ENCODE results near the gene SMPX. TPM values are rescaled to one million over a fixed set of nuclear protein-coding genes. Genes with fewer than 3 reads are reported as not detected.

The SMPX gene
- total RNA-seq, 1 donor from 2014 or later: not detected

DNA sequence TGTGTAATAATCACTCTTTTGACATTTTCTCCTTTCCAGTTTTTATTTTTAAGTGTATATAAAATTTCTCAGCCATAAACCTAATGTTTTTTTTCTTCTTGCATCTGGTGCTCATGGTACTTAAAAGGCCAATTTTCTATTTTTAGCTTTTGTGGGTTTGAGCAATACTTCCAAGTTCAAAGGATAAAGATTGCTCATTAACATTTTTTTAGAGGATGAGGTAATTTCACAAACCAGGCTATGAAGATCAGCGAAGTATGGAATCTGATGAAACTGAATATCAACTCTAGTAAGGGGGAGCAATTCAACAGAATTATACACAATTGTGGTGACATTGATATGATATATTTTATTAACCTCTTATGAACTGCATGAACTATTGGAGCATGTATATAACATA, 74.0 kb downstream of the SMPX start:
- Histone ChIP-seq H3K9ac (ENCODE audit: low read length) (no peak overlapping the region), H3K4me3 (ENCODE audit: insufficient read depth, low read depth, low read length) (no peak overlapping the region), H3K4me1 (ENCODE audit: insufficient read depth, low read length) (no peaks in the 10 kb centered on the region), H3K27me3 (ENCODE audit: insufficient read depth, low read length) (no peaks in the 10 kb centered on the region), H2AFZ (ENCODE audit: low read depth, low read length) (no peak overlapping the region), H3K4me2 (ENCODE audit: low read length) (peak overlapping the region; percentile 24), H3K36me3 (ENCODE audit: insufficient read depth, low read length) (no peaks in the 10 kb centered on the region), H3K27ac (ENCODE audit: low read depth, low read length) (no peak overlapping the region), H4K20me1 (ENCODE audit: insufficient read depth, low read length) (no peaks in the 10 kb centered on the region), H3K9me3 (ENCODE audit: insufficient read depth, low read depth, low read length) (no peaks in the 10 kb centered on the region), H3K79me2 (ENCODE audit: insufficient read depth, low read length) (no peaks in the 10 kb centered on the region)
- peaks cover 5% of the 10 kb centered on the region for H3K4me1 Mint-ChIP-seq (ENCODE audit: low read depth, unreplicated experiment)
- H3K9me3 Mint-ChIP-seq (ENCODE audit: unreplicated experiment): no peaks in the 10 kb centered on the region
- H3K27me3 Mint-ChIP-seq (ENCODE audit: low read depth, unreplicated experiment): peaks cover 4% of the 10 kb centered on the region
- no peak overlapping the region for H3K27ac Mint-ChIP-seq (ENCODE audit: unreplicated experiment)
- TF ChIP-seq, protein P1, sequence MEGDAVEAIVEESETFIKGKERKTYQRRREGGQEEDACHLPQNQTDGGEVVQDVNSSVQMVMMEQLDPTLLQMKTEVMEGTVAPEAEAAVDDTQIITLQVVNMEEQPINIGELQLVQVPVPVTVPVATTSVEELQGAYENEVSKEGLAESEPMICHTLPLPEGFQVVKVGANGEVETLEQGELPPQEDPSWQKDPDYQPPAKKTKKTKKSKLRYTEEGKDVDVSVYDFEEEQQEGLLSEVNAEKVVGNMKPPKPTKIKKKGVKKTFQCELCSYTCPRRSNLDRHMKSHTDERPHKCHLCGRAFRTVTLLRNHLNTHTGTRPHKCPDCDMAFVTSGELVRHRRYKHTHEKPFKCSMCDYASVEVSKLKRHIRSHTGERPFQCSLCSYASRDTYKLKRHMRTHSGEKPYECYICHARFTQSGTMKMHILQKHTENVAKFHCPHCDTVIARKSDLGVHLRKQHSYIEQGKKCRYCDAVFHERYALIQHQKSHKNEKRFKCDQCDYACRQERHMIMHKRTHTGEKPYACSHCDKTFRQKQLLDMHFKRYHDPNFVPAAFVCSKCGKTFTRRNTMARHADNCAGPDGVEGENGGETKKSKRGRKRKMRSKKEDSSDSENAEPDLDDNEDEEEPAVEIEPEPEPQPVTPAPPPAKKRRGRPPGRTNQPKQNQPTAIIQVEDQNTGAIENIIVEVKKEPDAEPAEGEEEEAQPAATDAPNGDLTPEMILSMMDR (IDR thresholded peaks at IDR 0.05; ENCODE audit: insufficient read depth, low read depth, low read length): no peak
- TF ChIP-seq EZH2 (IDR thresholded peaks at IDR 0.05; ENCODE audit: insufficient read depth, low read length): no peak
- peak; percentile 61 for DNase-seq (ENCODE audit: low read depth)
- no peaks in the 10 kb centered on the region for H3K36me3 Mint-ChIP-seq (ENCODE audit: low read depth, unreplicated experiment)
- no peak overlapping the region for H3K4me3 Mint-ChIP-seq (ENCODE audit: unreplicated experiment)
- peak; percentile 89 for FAIRE-seq

DNA sequence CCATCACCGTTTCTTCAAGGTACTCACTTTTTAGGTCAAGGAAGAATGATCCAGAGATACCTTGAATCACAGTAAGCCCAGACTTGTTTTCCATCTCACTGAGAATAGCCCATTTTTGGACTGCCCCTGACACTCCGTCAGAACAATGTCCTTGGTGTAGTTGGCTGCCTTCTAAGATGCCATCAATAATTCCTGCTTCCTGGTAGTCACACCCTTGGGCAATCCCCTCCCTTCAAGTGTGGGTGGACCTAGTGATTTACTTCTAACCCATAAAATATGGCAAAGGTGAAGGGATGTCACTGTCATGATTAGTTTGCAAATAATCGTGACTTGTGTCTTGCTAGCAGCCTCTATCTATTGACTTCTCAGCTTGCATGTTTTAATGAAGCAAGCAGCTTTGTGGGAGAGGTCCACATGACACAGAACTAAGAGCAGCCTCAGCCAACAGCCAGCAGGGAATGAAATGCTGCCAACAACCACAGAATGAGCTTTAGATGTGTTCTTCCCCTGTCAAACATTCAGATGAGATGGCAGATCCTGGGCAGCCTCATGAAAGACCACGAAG, 79.8 kb downstream of the SMPX start:
- Mint-ChIP-seq H3K36me3 (ENCODE audit: low read depth, unreplicated experiment) (no peaks in the 10 kb centered on the region), H3K4me1 (ENCODE audit: low read depth, unreplicated experiment) (no peaks in the 10 kb centered on the region), H3K27me3 (ENCODE audit: low read depth, unreplicated experiment) (no peaks in the 10 kb centered on the region), H3K27ac (ENCODE audit: unreplicated experiment) (no peak overlapping the region), H3K4me3 (ENCODE audit: unreplicated experiment) (no peak overlapping the region), H3K9me3 (ENCODE audit: unreplicated experiment) (no peaks in the 10 kb centered on the region)
- H3K4me2 ChIP-seq (ENCODE audit: low read length): no peak overlapping the region
- no peak overlapping the region for H3K9ac ChIP-seq (ENCODE audit: low read length)
- H3K27ac ChIP-seq (ENCODE audit: low read depth, low read length): no peak overlapping the region
- DNase-seq (ENCODE audit: low read depth) (peak; percentile 14), FAIRE-seq (peak; percentile 29)
- no peaks in the 10 kb centered on the region for H3K79me2 ChIP-seq (ENCODE audit: insufficient read depth, low read length)
- no peaks in the 10 kb centered on the region for H3K27me3 ChIP-seq (ENCODE audit: insufficient read depth, low read length)
- no peaks in the 10 kb centered on the region for H3K4me1 ChIP-seq (ENCODE audit: insufficient read depth, low read length)
- no peak overlapping the region for H2AFZ ChIP-seq (ENCODE audit: low read depth, low read length)
- no peak for TF ChIP-seq EZH2 (IDR thresholded peaks at IDR 0.05; ENCODE audit: insufficient read depth, low read length)
- TF ChIP-seq, protein P1 (IDR thresholded peaks at IDR 0.05; ENCODE audit: insufficient read depth, low read depth, low read length): no peak
- H4K20me1 ChIP-seq (ENCODE audit: insufficient read depth, low read length): no peaks in the 10 kb centered on the region
- no peaks in the 10 kb centered on the region for H3K9me3 ChIP-seq (ENCODE audit: insufficient read depth, low read depth, low read length)
- no peaks in the 10 kb centered on the region for H3K36me3 ChIP-seq (ENCODE audit: insufficient read depth, low read length)
- H3K4me3 ChIP-seq (ENCODE audit: insufficient read depth, low read depth, low read length): no peak overlapping the region

DNA sequence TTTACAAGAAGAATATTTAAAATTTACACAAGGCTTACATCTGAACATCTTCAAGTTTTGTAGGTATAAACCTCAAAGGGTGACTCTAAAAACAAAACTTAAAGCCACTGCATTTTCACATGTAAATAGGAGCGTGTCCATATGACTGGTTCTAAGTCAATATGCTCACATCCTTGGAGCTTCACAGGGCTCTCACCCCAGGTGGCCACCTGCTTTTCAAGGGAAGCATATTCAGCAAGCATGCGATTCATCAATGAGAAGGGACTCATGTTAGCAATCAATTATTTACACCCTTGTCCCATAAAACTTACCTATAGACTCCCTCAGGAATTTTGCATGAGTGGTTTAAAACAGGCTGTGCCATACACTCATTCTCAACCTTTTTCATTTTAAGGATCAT, 82.0 kb downstream of the SMPX start:
- no peaks in the 10 kb centered on the region for H3K36me3 ChIP-seq (ENCODE audit: insufficient read depth, low read length)
- H3K4me3 Mint-ChIP-seq (ENCODE audit: unreplicated experiment): no peak overlapping the region
- FAIRE-seq (no peak), DNase-seq (ENCODE audit: low read depth) (no peak)
- no peaks in the 10 kb centered on the region for H3K27me3 Mint-ChIP-seq (ENCODE audit: low read depth, unreplicated experiment)
- no peak overlapping the region for H3K27ac ChIP-seq (ENCODE audit: low read depth, low read length)
- H3K4me2 ChIP-seq (ENCODE audit: low read length): no peak overlapping the region
- no peaks in the 10 kb centered on the region for H3K9me3 ChIP-seq (ENCODE audit: insufficient read depth, low read depth, low read length)
- H3K4me1 ChIP-seq (ENCODE audit: insufficient read depth, low read length): no peaks in the 10 kb centered on the region
- no peaks in the 10 kb centered on the region for H3K9me3 Mint-ChIP-seq (ENCODE audit: unreplicated experiment)
- TF ChIP-seq, protein P1 (IDR thresholded peaks at IDR 0.05; ENCODE audit: insufficient read depth, low read depth, low read length): no peak
- no peak for TF ChIP-seq EZH2 (IDR thresholded peaks at IDR 0.05; ENCODE audit: insufficient read depth, low read length)
- no peaks in the 10 kb centered on the region for H3K4me1 Mint-ChIP-seq (ENCODE audit: low read depth, unreplicated experiment)
- no peaks in the 10 kb centered on the region for H3K79me2 ChIP-seq (ENCODE audit: insufficient read depth, low read length)
- no peak overlapping the region for H3K9ac ChIP-seq (ENCODE audit: low read length)
- no peaks in the 10 kb centered on the region for H3K36me3 Mint-ChIP-seq (ENCODE audit: low read depth, unreplicated experiment)
- no peak overlapping the region for H2AFZ ChIP-seq (ENCODE audit: low read depth, low read length)
- H3K4me3 ChIP-seq (ENCODE audit: insufficient read depth, low read depth, low read length): no peak overlapping the region
- H3K27ac Mint-ChIP-seq (ENCODE audit: unreplicated experiment): no peak overlapping the region
- no peaks in the 10 kb centered on the region for H3K27me3 ChIP-seq (ENCODE audit: insufficient read depth, low read length)
- no peaks in the 10 kb centered on the region for H4K20me1 ChIP-seq (ENCODE audit: insufficient read depth, low read length)
